Thyroid gland (tissue), 4 donors: ENCODE results near the gene ERBB3.

Experiments
- POLR2A ChIP-seq, 2 donors: fragments of 450-650 bp; IDR thresholded peaks; one replicate each; pipeline ENCODE4 v1.6.1; 2017; ENCODE audit warnings: antibody characterized with exemption in 2 of 2, mild to moderate bottlenecking in 2 of 2, moderate library complexity in 1 of 2
- TF ChIP-seq, protein P1 (sequence below), 6 experiments: fragments of 200-600 bp in 3 of 6; fragments of 450-650 bp in 3 of 6; sonication (generic) in 3 of 6; IDR thresholded peaks; one replicate each; pipeline ENCODE4 v1.5.1; 2016 to 2019; ENCODE audit warnings: antibody characterized with exemption in 6 of 6, mild to moderate bottlenecking in 2 of 6, inconsistent platforms in 1 of 6, moderate library complexity in 1 of 6

GRCh38 chr12:56129942-56130495, 50.1 kb downstream of the ERBB3 start:
- TF ChIP-seq POLR2A (IDR thresholded peaks at IDR 0.05): no peak
- TF ChIP-seq, protein P1, sequence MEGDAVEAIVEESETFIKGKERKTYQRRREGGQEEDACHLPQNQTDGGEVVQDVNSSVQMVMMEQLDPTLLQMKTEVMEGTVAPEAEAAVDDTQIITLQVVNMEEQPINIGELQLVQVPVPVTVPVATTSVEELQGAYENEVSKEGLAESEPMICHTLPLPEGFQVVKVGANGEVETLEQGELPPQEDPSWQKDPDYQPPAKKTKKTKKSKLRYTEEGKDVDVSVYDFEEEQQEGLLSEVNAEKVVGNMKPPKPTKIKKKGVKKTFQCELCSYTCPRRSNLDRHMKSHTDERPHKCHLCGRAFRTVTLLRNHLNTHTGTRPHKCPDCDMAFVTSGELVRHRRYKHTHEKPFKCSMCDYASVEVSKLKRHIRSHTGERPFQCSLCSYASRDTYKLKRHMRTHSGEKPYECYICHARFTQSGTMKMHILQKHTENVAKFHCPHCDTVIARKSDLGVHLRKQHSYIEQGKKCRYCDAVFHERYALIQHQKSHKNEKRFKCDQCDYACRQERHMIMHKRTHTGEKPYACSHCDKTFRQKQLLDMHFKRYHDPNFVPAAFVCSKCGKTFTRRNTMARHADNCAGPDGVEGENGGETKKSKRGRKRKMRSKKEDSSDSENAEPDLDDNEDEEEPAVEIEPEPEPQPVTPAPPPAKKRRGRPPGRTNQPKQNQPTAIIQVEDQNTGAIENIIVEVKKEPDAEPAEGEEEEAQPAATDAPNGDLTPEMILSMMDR (IDR thresholded peaks at IDR 0.05): no peak
